HepG2 (cell line): Measurements from ENCODE around the gene ADAD2. TPM values are rescaled to one million over a fixed set of nuclear protein-coding genes. Genes with fewer than 3 reads are reported as not detected.

Experiments used
- ARNTL ChIP-seq: sonication (generic); formaldehyde crosslinking; IDR thresholded peaks from 2 replicates; pipeline ENCODE4 v1.4.0; 2020; ENCODE audit warnings: mild to moderate bottlenecking, missing genetic modification reagents
- ATAD3A ChIP-seq: sonication (generic); formaldehyde crosslinking; IDR thresholded peaks from 2 replicates; pipeline ENCODE4 v1.4.0; 2020; ENCODE audit warnings: missing genetic modification reagents
- ATF7-NPFF ChIP-seq: sonication (generic); formaldehyde crosslinking; IDR thresholded peaks from 2 replicates; pipeline ENCODE4 v1.8.1; 2023; ENCODE audit warnings: mild to moderate bottlenecking, low read depth, missing genetic modification reagents, moderate library complexity
- CREM ChIP-seq, 2 experiments: sonication (generic) in 1 of 2; formaldehyde crosslinking in 1 of 2; IDR thresholded peaks; 2 replicates each; pipeline versions ENCODE4 v1.4.0 to v1.6.1; 2016 to 2020; ENCODE audit warnings: antibody characterized with exemption in 1 of 2, mild to moderate bottlenecking in 1 of 2, missing genetic modification reagents in 1 of 2
- DNMT3B ChIP-seq: conservative IDR thresholded peaks from 2 replicates; pipeline ENCODE4 v1.6.1; 2016; ENCODE audit warnings: missing biosample characterization, control low read depth
- FOSL2 ChIP-seq: sonication (generic); formaldehyde crosslinking; IDR thresholded peaks from 2 replicates; pipeline ENCODE4 v1.4.0; 2020; ENCODE audit warnings: missing genetic modification reagents
- FOXK1 ChIP-seq: sonication (generic); formaldehyde crosslinking; IDR thresholded peaks from 2 replicates; pipeline ENCODE4 v1.4.0; 2020; ENCODE audit warnings: low read depth, missing genetic modification reagents, borderline replicate concordance
- MAFK ChIP-seq, 2 experiments: IDR thresholded peaks in 1 of 2; conservative IDR thresholded peaks in 1 of 2; 2 replicates each; pipeline ENCODE4 v1.6.1; 2011; ENCODE audit warnings: improper control_type of control experiment in 2 of 2, low read length in 2 of 2
- MBD4 ChIP-seq: IDR thresholded peaks from 2 replicates; pipeline ENCODE4 v1.6.1; 2012; ENCODE audit warnings: low read length, inconsistent platforms, borderline replicate concordance
- NR1H2 ChIP-seq: sonication (generic); formaldehyde crosslinking; IDR thresholded peaks from 2 replicates; pipeline ENCODE4 v1.8.1; 2022; ENCODE audit warnings: low read depth, missing genetic modification reagents, borderline replicate concordance
- SNAPC2 ChIP-seq: sonication (generic); formaldehyde crosslinking; IDR thresholded peaks from 2 replicates; pipeline ENCODE4 v1.8.1; 2022; ENCODE audit warnings: mild to moderate bottlenecking, missing genetic modification reagents
- TCF12 ChIP-seq, 2 experiments: fragments of 450-650 bp in 1 of 2; sonication (generic) in 1 of 2; formaldehyde crosslinking in 1 of 2; IDR thresholded peaks; 2 replicates each; pipeline versions ENCODE4 v1.6.1 to v1.8.0; 2017 to 2022; ENCODE audit warnings: antibody characterized with exemption in 1 of 2, mild to moderate bottlenecking in 1 of 2, missing genetic modification reagents in 1 of 2, moderate library complexity in 1 of 2
- TGIF2 ChIP-seq: IDR thresholded peaks from 2 replicates; pipeline ENCODE4 v1.6.1; 2016; ENCODE audit warnings: control low read depth, missing compliant biosample characterization
- THYN1 ChIP-seq: sonication (generic); formaldehyde crosslinking; IDR thresholded peaks from 2 replicates; pipeline ENCODE4 v1.8.1; 2023; ENCODE audit warnings: low read depth, mild to moderate bottlenecking, moderate library complexity, missing genetic modification reagents, borderline replicate concordance
- ZBTB3 ChIP-seq: sonication (generic); formaldehyde crosslinking; IDR thresholded peaks from 2 replicates; pipeline ENCODE4 v1.4.0; 2020; ENCODE audit warnings: low read depth, mild to moderate bottlenecking, moderate library complexity, missing genetic modification reagents, borderline replicate concordance
- ZNF431 ChIP-seq: sonication (generic); formaldehyde crosslinking; IDR thresholded peaks from 2 replicates; pipeline ENCODE4 v1.9.0; 2022; ENCODE audit warnings: missing genetic modification reagents, low read depth, mild to moderate bottlenecking, borderline replicate concordance
- ZNF749 ChIP-seq: sonication (generic); formaldehyde crosslinking; IDR thresholded peaks from 2 replicates; pipeline ENCODE4 v1.8.0; 2022; ENCODE audit warnings: mild to moderate bottlenecking, missing genetic modification reagents, moderate library complexity, borderline replicate concordance
- ZNF891 ChIP-seq: sonication (generic); formaldehyde crosslinking; IDR thresholded peaks from 2 replicates; pipeline ENCODE4 v1.5.0; 2020; ENCODE audit warnings: mild to moderate bottlenecking, missing genetic modification reagents
- ZZZ3 ChIP-seq: sonication (generic); formaldehyde crosslinking; IDR thresholded peaks from 2 replicates; pipeline ENCODE4 v1.4.0; 2020; ENCODE audit warnings: missing genetic modification reagents, mild to moderate bottlenecking, borderline replicate concordance
- polyA plus RNA-seq, 8 experiments: library from polyadenylated mRNA; depleted of rRNA in 3 of 8; stranded (reverse) in 7 of 8; unstranded in 1 of 8; fragments of >200 nt; fragmentation: Illumina TruSeq in 4 of 8; extraction: Trizol in 4 of 8; gene quantifications; 2 replicates each; pipeline versions ENCODE4 v1.2.1 to v1.2.3, GENCODE V29; 2011 to 2016; ENCODE audit warnings: low read depth in 4 of 8, missing spikeins in 1 of 8, mixed read lengths in 1 of 8; ENCODE audit not compliant: insufficient read depth in 1 of 8
- total RNA-seq, 5 experiments: library from RNA; depleted of rRNA; stranded (reverse); fragments of >200 nt; fragmentation: Illumina TruSeq; extraction: Trizol; gene quantifications; 2 replicates each; pipeline ENCODE4 v1.2.3, GENCODE V29; 2016; ENCODE audit warnings: low read depth in 1 of 5
- TF ChIP-seq, protein P1 (sequence below): sonication (generic); formaldehyde crosslinking; IDR thresholded peaks from 2 replicates; pipeline ENCODE4 v1.4.0; 2020; ENCODE audit warnings: missing genetic modification reagents
- TF ChIP-seq, protein P2 (sequence below): sonication (generic); formaldehyde crosslinking; IDR thresholded peaks from 2 replicates; pipeline ENCODE4 v1.4.0; 2020; ENCODE audit warnings: missing genetic modification reagents
- TF ChIP-seq, protein P3 (sequence below): sonication (generic); formaldehyde crosslinking; IDR thresholded peaks from 2 replicates; pipeline ENCODE4 v1.8.1; 2023; ENCODE audit warnings: missing genetic modification reagents, inconsistent platforms, borderline replicate concordance
- TF ChIP-seq, protein P4 (sequence below): sonication (generic); formaldehyde crosslinking; IDR thresholded peaks from 2 replicates; pipeline ENCODE4 v1.8.1; 2023; ENCODE audit warnings: mild to moderate bottlenecking, missing genetic modification reagents

Gene ADAD2
- total and polyA plus RNA-seq, 2 of the 13 experiments (the other 11 are each of a cell fraction or from before 2014, with no cell fraction given) = not detected

DNA sequence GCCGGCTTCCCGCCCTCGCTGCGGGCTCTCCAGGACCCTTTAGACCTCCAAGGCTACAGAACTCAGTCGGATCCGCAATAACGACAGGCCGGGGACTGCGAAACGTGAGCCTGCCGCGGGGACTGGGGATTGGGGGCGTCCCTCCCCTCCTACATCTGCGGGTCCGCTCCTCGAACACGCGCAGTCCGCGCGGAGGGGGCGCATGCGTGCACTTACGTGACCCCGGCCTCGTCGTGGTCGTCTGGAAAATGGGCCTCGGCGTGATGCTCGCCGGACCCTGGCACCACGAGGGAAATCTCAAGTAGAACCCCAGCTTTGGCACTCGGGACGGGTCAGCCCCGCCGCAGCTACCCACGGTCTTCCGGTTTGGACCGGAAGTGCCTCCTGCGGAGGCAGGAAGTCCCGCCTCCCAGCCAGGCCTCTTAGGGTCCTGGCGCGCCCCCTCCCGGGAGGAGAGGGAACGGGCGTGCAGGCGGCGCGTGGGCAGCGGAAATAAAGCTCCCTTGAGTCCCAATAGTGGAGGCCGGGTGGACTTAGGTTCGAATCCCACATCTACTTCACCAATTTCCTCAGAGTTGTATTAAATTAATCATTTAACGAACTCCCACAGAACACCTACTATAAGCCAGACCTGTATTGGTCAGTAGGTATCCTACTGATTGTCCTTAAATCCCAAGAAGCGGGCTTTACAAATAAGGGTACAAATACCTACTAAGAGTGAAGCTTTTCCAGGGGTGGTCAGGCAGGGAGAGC is 4.1 kb upstream of the ADAD2 start, which contains the start of gene TAF1C (continued):
- peak; percentile 54 for TF ChIP-seq FOSL2 (CRISPR knock-in tag)
- TF ChIP-seq, protein P1, sequence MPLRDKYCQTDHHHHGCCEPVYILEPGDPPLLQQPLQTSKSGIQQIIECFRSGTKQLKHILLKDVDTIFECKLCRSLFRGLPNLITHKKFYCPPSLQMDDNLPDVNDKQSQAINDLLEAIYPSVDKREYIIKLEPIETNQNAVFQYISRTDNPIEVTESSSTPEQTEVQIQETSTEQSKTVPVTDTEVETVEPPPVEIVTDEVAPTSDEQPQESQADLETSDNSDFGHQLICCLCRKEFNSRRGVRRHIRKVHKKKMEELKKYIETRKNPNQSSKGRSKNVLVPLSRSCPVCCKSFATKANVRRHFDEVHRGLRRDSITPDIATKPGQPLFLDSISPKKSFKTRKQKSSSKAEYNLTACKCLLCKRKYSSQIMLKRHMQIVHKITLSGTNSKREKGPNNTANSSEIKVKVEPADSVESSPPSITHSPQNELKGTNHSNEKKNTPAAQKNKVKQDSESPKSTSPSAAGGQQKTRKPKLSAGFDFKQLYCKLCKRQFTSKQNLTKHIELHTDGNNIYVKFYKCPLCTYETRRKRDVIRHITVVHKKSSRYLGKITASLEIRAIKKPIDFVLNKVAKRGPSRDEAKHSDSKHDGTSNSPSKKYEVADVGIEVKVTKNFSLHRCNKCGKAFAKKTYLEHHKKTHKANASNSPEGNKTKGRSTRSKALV = peak; percentile 70; the same call in 1 of the 2 replicates
- TF ChIP-seq ZNF891 (CRISPR knock-in tag) = no peak; the same call in none of the 2 replicates
- no peak for TF ChIP-seq TCF12 (IDR thresholded peaks at IDR 0.05)
- 0 out of 2 replicates have a peak, but pooled peaks have one; percentile 33 for TF ChIP-seq TCF12 (CRISPR knock-in tag; IDR thresholded peaks at IDR 0.05)
- TF ChIP-seq ATAD3A (CRISPR knock-in tag) = no peak
- TF ChIP-seq FOXK1 = peak; percentile 87; the same call in 1 of the 2 replicates
- peak; percentile 69; the same call in 1 of the 2 replicates for TF ChIP-seq CREM (IDR thresholded peaks at IDR 0.05)
- 0 out of 2 replicates have a peak, but pooled peaks have one; percentile 15 for TF ChIP-seq CREM (CRISPR knock-in tag; IDR thresholded peaks at IDR 0.05)
- no peak; the same call in 1 of the 2 replicates for TF ChIP-seq ZBTB3 (CRISPR knock-in tag)
- TF ChIP-seq, protein P2, sequence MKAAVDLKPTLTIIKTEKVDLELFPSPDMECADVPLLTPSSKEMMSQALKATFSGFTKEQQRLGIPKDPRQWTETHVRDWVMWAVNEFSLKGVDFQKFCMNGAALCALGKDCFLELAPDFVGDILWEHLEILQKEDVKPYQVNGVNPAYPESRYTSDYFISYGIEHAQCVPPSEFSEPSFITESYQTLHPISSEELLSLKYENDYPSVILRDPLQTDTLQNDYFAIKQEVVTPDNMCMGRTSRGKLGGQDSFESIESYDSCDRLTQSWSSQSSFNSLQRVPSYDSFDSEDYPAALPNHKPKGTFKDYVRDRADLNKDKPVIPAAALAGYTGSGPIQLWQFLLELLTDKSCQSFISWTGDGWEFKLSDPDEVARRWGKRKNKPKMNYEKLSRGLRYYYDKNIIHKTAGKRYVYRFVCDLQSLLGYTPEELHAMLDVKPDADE (CRISPR knock-in tag) = 0 out of 2 replicates have a peak, but pooled peaks have one; percentile 32
- TF ChIP-seq, protein P3, sequence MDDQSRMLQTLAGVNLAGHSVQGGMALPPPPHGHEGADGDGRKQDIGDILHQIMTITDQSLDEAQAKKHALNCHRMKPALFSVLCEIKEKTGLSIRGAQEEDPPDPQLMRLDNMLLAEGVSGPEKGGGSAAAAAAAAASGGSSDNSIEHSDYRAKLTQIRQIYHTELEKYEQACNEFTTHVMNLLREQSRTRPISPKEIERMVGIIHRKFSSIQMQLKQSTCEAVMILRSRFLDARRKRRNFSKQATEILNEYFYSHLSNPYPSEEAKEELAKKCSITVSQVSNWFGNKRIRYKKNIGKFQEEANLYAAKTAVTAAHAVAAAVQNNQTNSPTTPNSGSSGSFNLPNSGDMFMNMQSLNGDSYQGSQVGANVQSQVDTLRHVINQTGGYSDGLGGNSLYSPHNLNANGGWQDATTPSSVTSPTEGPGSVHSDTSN = 0 out of 2 replicates have a peak, but pooled peaks have one; percentile 83
- TF ChIP-seq MAFK (conservative IDR thresholded peaks at IDR 0.05 in 1 of 2, IDR thresholded peaks at IDR 0.05 in 1 of 2; ENCODE audit: low read length in 2 of 2) = no peak
- TF ChIP-seq ZNF431 (CRISPR knock-in tag) = 0 out of 2 replicates have a peak, but pooled peaks have one; percentile 56
- TF ChIP-seq ATF7-NPFF (CRISPR knock-in tag) = peak; percentile 81
- TF ChIP-seq MBD4 = no peak
- TF ChIP-seq TGIF2 (CRISPR knock-in tag) = no peak; the same call in 1 of the 2 replicates
- no peak; the same call in 1 of the 2 replicates for TF ChIP-seq DNMT3B (CRISPR knock-in tag)
- no peak; the same call in 1 of the 2 replicates for TF ChIP-seq ZNF749 (CRISPR knock-in tag)
- TF ChIP-seq NR1H2 (CRISPR knock-in tag) = peak; percentile 35; the same call in 1 of the 2 replicates
- TF ChIP-seq ARNTL = no peak; the same call in 1 of the 2 replicates
- no peak for TF ChIP-seq SNAPC2
- TF ChIP-seq ZZZ3 (CRISPR knock-in tag) = peak; percentile 96
- TF ChIP-seq, protein P4, sequence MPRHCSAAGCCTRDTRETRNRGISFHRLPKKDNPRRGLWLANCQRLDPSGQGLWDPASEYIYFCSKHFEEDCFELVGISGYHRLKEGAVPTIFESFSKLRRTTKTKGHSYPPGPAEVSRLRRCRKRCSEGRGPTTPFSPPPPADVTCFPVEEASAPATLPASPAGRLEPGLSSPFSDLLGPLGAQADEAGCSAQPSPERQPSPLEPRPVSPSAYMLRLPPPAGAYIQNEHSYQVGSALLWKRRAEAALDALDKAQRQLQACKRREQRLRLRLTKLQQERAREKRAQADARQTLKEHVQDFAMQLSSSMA (CRISPR knock-in tag) = no peak; the same call in 1 of the 2 replicates
- TF ChIP-seq THYN1 (CRISPR knock-in tag) = no peak
